Mesodermal cell (in vitro differentiated cells): Measurements from ENCODE around the gene MS4A4E.
"Not testable (repeated sequence)": the region's sequence is repeated elsewhere in the genome, so short reads cannot be mapped to it uniquely, and the experiment has no call there.

Experiments used
- H3K27ac ChIP-seq: 2 replicates; pipeline ENCODE4 v1.7.0; 2013; ENCODE audit warnings: mild to moderate bottlenecking, low read depth, low read length, moderate library complexity; ENCODE audit not compliant: severe bottlenecking
- H3K36me3 ChIP-seq: 2 replicates; pipeline ENCODE4 v1.7.1; 2013; ENCODE audit warnings: mild to moderate bottlenecking, low read length, moderate library complexity; ENCODE audit not compliant: control insufficient read depth, insufficient read depth
- H3K4me1 ChIP-seq: one replicate; pipeline ENCODE4 v1.7.1; 2013; ENCODE audit warnings: mild to moderate bottlenecking, low read length; ENCODE audit not compliant: insufficient read depth, control insufficient read depth, poor library complexity, severe bottlenecking
- H3K4me3 ChIP-seq: 2 replicates; pipeline ENCODE4 v1.7.0; 2013; ENCODE audit warnings: low read length, control low read depth, mild to moderate bottlenecking; ENCODE audit not compliant: insufficient read depth, poor library complexity, severe bottlenecking; ENCODE audit errors: extremely low read depth
- H3K9me3 ChIP-seq: 2 replicates; pipeline ENCODE4 v1.7.1; 2013; ENCODE audit warnings: mild to moderate bottlenecking, low read length, moderate library complexity; ENCODE audit not compliant: control insufficient read depth
- WGBS, 2 experiments: methylation state at CpG; one replicate each; pipeline ENCODE4 v1.1.5; 2013; ENCODE audit warnings: missing lambda C conversion rate in 2 of 2; ENCODE audit not compliant: insufficient coverage in 2 of 2; 5-methylcytosine and 5-hydroxymethylcytosine counted together

Gene MS4A4E

DNA sequence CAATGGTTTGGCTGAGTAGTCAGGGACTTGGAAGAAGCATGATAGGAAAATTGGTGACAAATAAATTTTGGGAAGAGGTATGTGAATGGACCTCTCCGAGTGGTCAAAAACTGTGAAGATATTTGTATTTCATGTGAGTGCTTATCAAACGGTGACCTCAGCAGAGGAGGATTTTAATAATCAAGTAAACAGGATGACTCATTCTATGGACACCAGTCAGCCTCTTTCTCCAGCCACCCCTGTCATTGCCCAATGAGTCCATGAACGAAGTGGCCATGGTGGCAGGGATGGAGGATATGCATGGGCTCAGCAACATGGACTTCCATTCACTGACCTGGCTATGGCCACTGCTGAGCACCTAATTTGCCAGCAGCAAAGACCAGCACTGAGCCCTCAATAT lies 21.2 kb downstream of the MS4A4E start:
- no peak overlapping the region for H3K4me3 ChIP-seq
- WGBS, 2 experiments: 35 to 100% methylated on average over 2 of the region's 3 CpGs
- H3K36me3 ChIP-seq: no peaks in the 10 kb centered on the region
- H3K9me3 ChIP-seq: no peaks in the 10 kb centered on the region
- no peak overlapping the region for H3K27ac ChIP-seq
- H3K4me1 ChIP-seq: no peaks in the 10 kb centered on the region

DNA sequence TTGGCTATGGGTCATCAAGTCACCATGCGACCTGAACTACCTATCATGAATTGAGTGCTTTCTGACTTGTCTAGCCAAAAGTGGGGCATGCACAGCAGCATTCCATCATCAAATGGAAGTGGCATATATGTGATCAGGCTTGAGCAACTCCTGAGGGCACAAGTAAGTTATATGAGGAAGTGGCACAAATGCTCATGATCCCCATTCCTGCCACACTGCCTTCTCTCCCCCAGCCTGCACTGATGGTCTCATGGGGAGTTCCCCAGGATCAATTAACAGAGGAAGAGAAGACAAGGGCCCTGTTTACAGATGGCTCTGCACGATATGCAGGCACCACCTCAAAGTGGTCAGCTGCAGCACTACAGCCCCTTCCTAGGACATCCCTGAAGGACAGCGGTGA lies 21.8 kb downstream of the MS4A4E start:
- 97 to 100% methylated on average over 3 of the region's 3 CpGs for WGBS, 2 experiments
- no peak overlapping the region for H3K4me3 ChIP-seq
- H3K4me1 ChIP-seq: no peaks in the 10 kb centered on the region
- H3K27ac ChIP-seq: no peak overlapping the region
- H3K9me3 ChIP-seq: no peaks in the 10 kb centered on the region
- H3K36me3 ChIP-seq: no peaks in the 10 kb centered on the region

GRCh38 chr11:60214386-60214785 lies 28.6 kb downstream of the MS4A4E start:
- Histone ChIP-seq H3K36me3 (no peaks in the 10 kb centered on the region), H3K27ac (no peak overlapping the region), H3K4me1 (no peaks in the 10 kb centered on the region), H3K9me3 (no peaks in the 10 kb centered on the region), H3K4me3 (no peak overlapping the region)
- WGBS, 2 experiments: 88% methylated on average over 1 of the region's 1 CpG

DNA sequence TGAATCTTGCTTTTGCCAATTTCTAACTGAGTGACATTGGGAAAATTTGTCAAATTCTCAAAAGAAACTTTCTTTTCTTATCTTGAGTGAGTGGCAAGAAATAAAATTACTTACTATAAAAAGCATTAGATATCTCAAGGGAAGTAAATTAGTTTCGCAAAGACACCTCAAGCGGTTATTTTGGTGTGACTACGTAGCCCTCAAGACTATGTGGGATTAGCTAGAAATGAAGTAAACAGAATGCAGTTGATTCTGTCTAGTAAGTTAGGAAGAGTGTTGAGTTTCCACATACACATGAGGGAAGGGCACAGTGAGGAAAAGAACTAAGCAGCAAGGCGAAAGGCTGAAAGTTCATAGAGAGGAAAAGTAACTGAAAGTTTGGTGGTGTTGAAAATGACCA lies 31.7 kb downstream of the MS4A4E start:
- no peaks in the 10 kb centered on the region for H3K4me1 ChIP-seq
- no peak overlapping the region for H3K27ac ChIP-seq
- no peaks in the 10 kb centered on the region for H3K9me3 ChIP-seq
- 96 to 100% methylated on average over 4 of the region's 4 CpGs for WGBS, 2 experiments
- no peaks in the 10 kb centered on the region for H3K36me3 ChIP-seq
- no peak overlapping the region for H3K4me3 ChIP-seq

GRCh38 chr11:60209977-60210376 lies 33.0 kb downstream of the MS4A4E start:
- WGBS, 2 experiments: no CpG with 5 or more reads among the region's 3 CpGs
- no peak overlapping the region for H3K4me3 ChIP-seq
- H3K27ac ChIP-seq: no peak overlapping the region
- no peaks in the 10 kb centered on the region for H3K9me3 ChIP-seq
- no peaks in the 10 kb centered on the region for H3K36me3 ChIP-seq
- H3K4me1 ChIP-seq: no peaks in the 10 kb centered on the region

- Histone ChIP-seq H3K9me3 (no peaks in the 10 kb centered on the region), H3K36me3 (no peaks in the 10 kb centered on the region), H3K4me3 (no peak overlapping the region), H3K27ac (no peak overlapping the region), H3K4me1 (no peaks in the 10 kb centered on the region)
- no CpG with 5 or more reads among the region's 1 CpG for WGBS, 2 experiments
Measured at GRCh38 chr11:60208951-60209350, 34.0 kb downstream of the MS4A4E start.

GRCh38 chr11:60208146-60208895 lies 34.6 kb downstream of the MS4A4E start:
- Histone ChIP-seq H3K4me3 (no peak overlapping the region), H3K27ac (no peak overlapping the region), H3K4me1 (no peaks in the 10 kb centered on the region), H3K9me3 (no peaks in the 10 kb centered on the region), H3K36me3 (no peaks in the 10 kb centered on the region)
- WGBS, 2 experiments: 71% methylated on average over 1 of the region's 4 CpGs; no CpG with 5 or more reads in 1 of the 2 experiments

GRCh38 chr11:60206616-60207015 lies 36.3 kb downstream of the MS4A4E start:
- Histone ChIP-seq H3K27ac (no peak overlapping the region), H3K36me3 (no peaks in the 10 kb centered on the region), H3K4me3 (no peak overlapping the region), H3K9me3 (no peaks in the 10 kb centered on the region), H3K4me1 (no peaks in the 10 kb centered on the region)
- 80% methylated on average over 1 of the region's 1 CpG; no CpG with 5 or more reads in 1 of the 2 experiments for WGBS, 2 experiments

- Histone ChIP-seq H3K36me3 (no peaks in the 10 kb centered on the region), H3K9me3 (no peaks in the 10 kb centered on the region), H3K4me3 (no peak overlapping the region), H3K4me1 (no peaks in the 10 kb centered on the region), H3K27ac (no peak overlapping the region)
- 77 to 95% methylated on average over 2 to 3 of the region's 4 CpGs for WGBS, 2 experiments
Measured at GRCh38 chr11:60204922-60205321, 38.0 kb downstream of the MS4A4E start.

DNA sequence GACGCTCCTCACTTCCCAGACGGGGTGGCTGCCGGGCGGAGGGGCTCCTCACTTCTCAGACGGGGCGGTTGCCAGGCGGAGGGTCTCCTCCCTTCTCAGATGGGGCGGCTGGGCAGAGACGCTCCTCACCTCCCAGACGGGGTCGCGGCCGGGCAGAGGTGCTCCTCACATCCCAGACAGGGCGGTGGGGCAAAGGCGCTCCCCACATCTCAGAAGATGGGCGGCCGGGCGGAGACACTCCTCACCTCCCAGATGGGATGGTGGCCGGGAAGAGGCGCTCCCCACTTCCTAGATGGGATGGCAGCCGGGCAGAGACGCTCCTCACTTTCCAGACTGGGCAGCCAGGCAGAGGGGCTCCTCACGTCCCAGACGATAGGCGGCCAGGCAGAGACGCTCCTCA lies 41.6 kb downstream of the MS4A4E start:
- WGBS, 2 experiments: 97% methylated on average over 10 of the region's 26 CpGs; no CpG with 5 or more reads in 1 of the 2 experiments
- not testable (repeated sequence) for H3K4me3 ChIP-seq, H3K9me3 ChIP-seq, H3K36me3 ChIP-seq, H3K4me1 ChIP-seq, H3K27ac ChIP-seq

- H3K4me1 ChIP-seq: no peaks in the 10 kb centered on the region
- no peaks in the 10 kb centered on the region for H3K9me3 ChIP-seq
- no peak overlapping the region for H3K27ac ChIP-seq
- no peak overlapping the region for H3K4me3 ChIP-seq
- no CpG with 5 or more reads among the region's 1 CpG for WGBS, 2 experiments
- H3K36me3 ChIP-seq: no peaks in the 10 kb centered on the region
Measured at GRCh38 chr11:60197442-60197841, 45.5 kb downstream of the MS4A4E start.
